ENCODE results near the gene NIBAN1. TPM values are rescaled to one million over a fixed set of nuclear protein-coding genes. Genes with fewer than 3 reads are reported as not detected.

Gene NIBAN1
- total and polyA plus RNA-seq, 9 of the 15 experiments (the other 6 are each of a cell fraction or from before 2014, with no cell fraction given): 1.5 to 26.6 (median 16.2) TPM

DNA sequence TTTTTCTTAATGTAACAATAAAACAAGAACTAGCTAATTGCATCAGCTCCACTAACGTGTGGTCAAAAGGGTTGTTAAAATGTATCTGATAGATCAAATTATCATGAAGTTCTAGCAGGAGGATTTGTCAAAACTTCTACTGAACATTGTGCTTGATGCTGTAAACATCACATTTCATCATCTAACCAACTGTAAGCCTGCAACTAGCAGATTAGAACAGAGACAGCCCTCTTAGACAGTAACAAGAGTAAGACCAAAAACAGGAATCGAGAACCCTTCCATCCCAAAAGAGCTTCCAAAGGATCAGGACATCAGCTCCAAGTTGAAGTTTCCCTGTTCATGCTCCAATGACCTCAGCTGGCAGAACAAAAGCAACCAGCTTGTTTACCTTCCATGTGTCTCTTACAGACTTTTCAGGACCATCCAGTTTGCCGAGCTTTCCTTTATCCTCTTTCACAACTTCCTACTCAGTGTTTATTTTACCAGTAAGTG, 44.6 kb downstream of the NIBAN1 start (continued):
- TF ChIP-seq ZNF780A (CRISPR knock-in tag; IDR thresholded peaks at IDR 0.05): no peak
- TF ChIP-seq TCF15 (CRISPR knock-in tag; IDR thresholded peaks at IDR 0.05): no peak
- no peak for TF ChIP-seq ZNF263 (CRISPR knock-in tag; IDR thresholded peaks at IDR 0.05; ENCODE audit: borderline replicate concordance)
- peak; percentile 24; the same call in 1 of the 2 replicates for TF ChIP-seq JUN (IDR thresholded peaks at IDR 0.05; ENCODE audit: borderline replicate concordance, low read depth, low read length)
- TF ChIP-seq JUN (CRISPR knock-in tag; IDR thresholded peaks at IDR 0.05; ENCODE audit: borderline replicate concordance): no peak
- no peak for TF ChIP-seq MXD1 (CRISPR knock-in tag; IDR thresholded peaks at IDR 0.05; ENCODE audit: borderline replicate concordance, poor library complexity, severe bottlenecking)
- no peak for TF ChIP-seq PCBP2 (IDR thresholded peaks at IDR 0.05; ENCODE audit: low read depth, low read length, poor library complexity, severe bottlenecking)
- TF ChIP-seq, protein P1, sequence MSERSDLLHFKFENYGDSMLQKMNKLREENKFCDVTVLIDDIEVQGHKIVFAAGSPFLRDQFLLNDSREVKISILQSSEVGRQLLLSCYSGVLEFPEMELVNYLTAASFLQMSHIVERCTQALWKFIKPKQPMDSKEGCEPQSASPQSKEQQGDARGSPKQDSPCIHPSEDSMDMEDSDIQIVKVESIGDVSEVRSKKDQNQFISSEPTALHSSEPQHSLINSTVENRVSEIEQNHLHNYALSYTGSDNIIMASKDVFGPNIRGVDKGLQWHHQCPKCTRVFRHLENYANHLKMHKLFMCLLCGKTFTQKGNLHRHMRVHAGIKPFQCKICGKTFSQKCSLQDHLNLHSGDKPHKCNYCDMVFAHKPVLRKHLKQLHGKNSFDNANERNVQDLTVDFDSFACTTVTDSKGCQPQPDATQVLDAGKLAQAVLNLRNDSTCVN (CRISPR knock-in tag; IDR thresholded peaks at IDR 0.05): no peak
- TF ChIP-seq, protein P2, sequence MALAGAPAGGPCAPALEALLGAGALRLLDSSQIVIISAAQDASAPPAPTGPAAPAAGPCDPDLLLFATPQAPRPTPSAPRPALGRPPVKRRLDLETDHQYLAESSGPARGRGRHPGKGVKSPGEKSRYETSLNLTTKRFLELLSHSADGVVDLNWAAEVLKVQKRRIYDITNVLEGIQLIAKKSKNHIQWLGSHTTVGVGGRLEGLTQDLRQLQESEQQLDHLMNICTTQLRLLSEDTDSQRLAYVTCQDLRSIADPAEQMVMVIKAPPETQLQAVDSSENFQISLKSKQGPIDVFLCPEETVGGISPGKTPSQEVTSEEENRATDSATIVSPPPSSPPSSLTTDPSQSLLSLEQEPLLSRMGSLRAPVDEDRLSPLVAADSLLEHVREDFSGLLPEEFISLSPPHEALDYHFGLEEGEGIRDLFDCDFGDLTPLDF (CRISPR knock-in tag; IDR thresholded peaks at IDR 0.05): no peak
- TF ChIP-seq U2AF2 (optimal IDR thresholded peaks at IDR 0.05; ENCODE audit: low read depth, low read length): no peak
- no peak for TF ChIP-seq RBBP5 (IDR thresholded peaks at IDR 0.05; ENCODE audit: borderline replicate concordance, insufficient read depth, low read length, poor library complexity, severe bottlenecking)
- TF ChIP-seq NONO (IDR thresholded peaks at IDR 0.05; ENCODE audit: low read depth in 2 of 2, low read length in 1 of 2): no peak
- no peak for TF ChIP-seq ZBTB5 (IDR thresholded peaks at IDR 0.05)
- no peak for TF ChIP-seq ZNF41 (CRISPR knock-in tag; conservative IDR thresholded peaks at IDR 0.05)
- TF ChIP-seq, protein P3, sequence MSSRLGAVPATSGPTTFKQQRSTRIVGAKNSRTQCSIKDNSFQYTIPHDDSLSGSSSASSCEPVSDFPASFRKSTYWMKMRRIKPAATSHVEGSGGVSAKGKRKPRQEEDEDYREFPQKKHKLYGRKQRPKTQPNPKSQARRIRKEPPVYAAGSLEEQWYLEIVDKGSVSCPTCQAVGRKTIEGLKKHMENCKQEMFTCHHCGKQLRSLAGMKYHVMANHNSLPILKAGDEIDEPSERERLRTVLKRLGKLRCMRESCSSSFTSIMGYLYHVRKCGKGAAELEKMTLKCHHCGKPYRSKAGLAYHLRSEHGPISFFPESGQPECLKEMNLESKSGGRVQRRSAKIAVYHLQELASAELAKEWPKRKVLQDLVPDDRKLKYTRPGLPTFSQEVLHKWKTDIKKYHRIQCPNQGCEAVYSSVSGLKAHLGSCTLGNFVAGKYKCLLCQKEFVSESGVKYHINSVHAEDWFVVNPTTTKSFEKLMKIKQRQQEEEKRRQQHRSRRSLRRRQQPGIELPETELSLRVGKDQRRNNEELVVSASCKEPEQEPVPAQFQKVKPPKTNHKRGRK (tag; IDR thresholded peaks at IDR 0.05): no peak; the same call in 1 of the 2 replicates
- no peak for TF ChIP-seq SRSF7 (optimal IDR thresholded peaks at IDR 0.05; ENCODE audit: low read depth, low read length)
- TF ChIP-seq RNF2 (IDR thresholded peaks at IDR 0.05): 0 out of 2 replicates have a peak, but pooled peaks have one; percentile 19
- no peak for TF ChIP-seq CBX3 (IDR thresholded peaks at IDR 0.05; ENCODE audit: borderline replicate concordance in 1 of 2, low read length in 2 of 2)
- no peak for TF ChIP-seq ZEB2 (IDR thresholded peaks at IDR 0.05)
- TF ChIP-seq RCOR1 (IDR thresholded peaks at IDR 0.05; ENCODE audit: borderline replicate concordance in 1 of 2, low read depth in 2 of 2, low read length in 2 of 2): peak in 1 of 2 experiments; percentile 73; a peak in 1 of 4 replicates
- no peak for TF ChIP-seq DNMT1 (IDR thresholded peaks at IDR 0.05)
- no peak for TF ChIP-seq ZKSCAN1 (IDR thresholded peaks at IDR 0.05; ENCODE audit: low read depth, low read length)

Data from K562 (cell line).